Anterior cingulate cortex (tissue), 58 donors: ENCODE results near the gene HEXIM2.
A peak's percentile ranks its signal among the peaks of the same experiment; 100 is the strongest.
"Not testable (repeated sequence)": the region's sequence is repeated elsewhere in the genome, so short reads cannot be mapped to it uniquely, and the experiment has no call there.

Experiments used
- DNase-seq, 58 donors: peaks; one replicate each; lab custom pipeline; 2025; lab: John Stamatoyannopoulos, UW

Gene HEXIM2

GRCh38 chr17:45161288-45162024 is at the start of gene HEXIM2:
HEXIM2 (plus strand) TSS chr17:45161875; CDS start chr17:45162794, 919 bp downstream.
- DNase-seq = peak; percentile 85 to 100 (median 99)

GRCh38 chr17:45112559-45113423 is 48.9 kb upstream of the HEXIM2 start:
- DNase-seq = no peak

- no peak for DNase-seq
These were observed 48.3 kb upstream of the HEXIM2 start for GRCh38 chr17:45113424-45113754.

GRCh38 chr17:45114117-45114932 is 47.4 kb upstream of the HEXIM2 start:
- peak in 2 of 58 donors; percentile 13 to 30 for DNase-seq

GRCh38 chr17:45115015-45115625 is 46.6 kb upstream of the HEXIM2 start:
- no peak for DNase-seq

- peak in 7 of 58 donors; percentile 3 to 47 (median 24) for DNase-seq
These were observed 45.8 kb upstream of the HEXIM2 start for GRCh38 chr17:45115871-45116270.

- DNase-seq = no peak
These were observed 45.1 kb upstream of the HEXIM2 start for GRCh38 chr17:45116434-45117016.

GRCh38 chr17:45117334-45117733 is 44.3 kb upstream of the HEXIM2 start:
- no peak for DNase-seq

- no peak for DNase-seq
These were observed 43.6 kb upstream of the HEXIM2 start for GRCh38 chr17:45117848-45118646.

GRCh38 chr17:45118691-45119090 is 43.0 kb upstream of the HEXIM2 start:
- no peak for DNase-seq

- no peak for DNase-seq
These were observed 41.7 kb upstream of the HEXIM2 start for GRCh38 chr17:45119964-45120363.

GRCh38 chr17:45120558-45120957 is 41.1 kb upstream of the HEXIM2 start:
- DNase-seq = no peak

GRCh38 chr17:45121055-45121454 is 40.6 kb upstream of the HEXIM2 start:
- no peak for DNase-seq

- DNase-seq = no peak
These were observed 38.5 kb upstream of the HEXIM2 start for GRCh38 chr17:45123076-45123770.

- no peak for DNase-seq
These were observed 37.5 kb upstream of the HEXIM2 start for GRCh38 chr17:45123930-45124796.

GRCh38 chr17:45124797-45125122 is 36.9 kb upstream of the HEXIM2 start:
- not testable (repeated sequence) for DNase-seq

GRCh38 chr17:45125509-45125908 is 36.2 kb upstream of the HEXIM2 start:
- DNase-seq = no peak

- no peak for DNase-seq
These were observed 34.5 kb upstream of the HEXIM2 start for GRCh38 chr17:45127207-45127547.
